ENCODE data around the gene SAMD13. TPM values are rescaled to one million over a fixed set of nuclear protein-coding genes. Genes with fewer than 3 reads are reported as not detected.

SAMD13 gene
- total RNA-seq, 1 donor from 2014 or later = 1.5 TPM

GRCh38 chr1:84311296-84311695 lies 9.8 kb downstream of the SAMD13 start:
- no peak for ATAC-seq
- intact Hi-C loops (cut with DNase I) = no loop called here

GRCh38 chr1:84319662-84320061 lies 18.2 kb downstream of the SAMD13 start:
- DNase-seq (ENCODE audit: missing footprints) (no peak), ATAC-seq (no peak)
- intact Hi-C loops (cut with DNase I) = no loop called here

More at GRCh38 chr1:84311296-84311695, 9.8 kb downstream of the SAMD13 start:
- DNase-seq (ENCODE audit: missing footprints) = no peak

- ATAC-seq = no peak
- DNase-seq (ENCODE audit: missing footprints) = no peak
- intact Hi-C loops (cut with DNase I) = no loop called here
Measured at GRCh38 chr1:84327830-84328229, 26.3 kb downstream of the SAMD13 start.

GRCh38 chr1:84330125-84330984 lies 28.8 kb downstream of the SAMD13 start:
- intact Hi-C loops (cut with DNase I) = no loop called here
- ATAC-seq (no peak), DNase-seq (ENCODE audit: missing footprints) (no peak)

GRCh38 chr1:84339503-84339902 lies 38.0 kb downstream of the SAMD13 start:
- ATAC-seq = no peak
- no peak for DNase-seq (ENCODE audit: missing footprints)
- intact Hi-C loops (cut with DNase I) = no loop called here

- no peak for ATAC-seq
- intact Hi-C loops (cut with DNase I) = no loop called here
Measured at GRCh38 chr1:84344286-84344685, 42.8 kb downstream of the SAMD13 start.

GRCh38 chr1:84345220-84345619 lies 43.7 kb downstream of the SAMD13 start:
- ATAC-seq = no peak
- no peak for DNase-seq (ENCODE audit: missing footprints)
- intact Hi-C loops (cut with DNase I) = no loop called here

More at GRCh38 chr1:84344286-84344685, 42.8 kb downstream of the SAMD13 start:
- no peak for DNase-seq (ENCODE audit: missing footprints)

- DNase-seq (ENCODE audit: missing footprints) (no peak), ATAC-seq (no peak)
- intact Hi-C loops (cut with DNase I) = no loop called here
Measured at GRCh38 chr1:84347271-84347931, 45.9 kb downstream of the SAMD13 start.

GRCh38 chr1:84347932-84348555 lies 46.5 kb downstream of the SAMD13 start:
- DNase-seq (ENCODE audit: missing footprints) = no peak
- no peak for ATAC-seq
- intact Hi-C loops (cut with DNase I) = no loop called here

- no peak for DNase-seq (ENCODE audit: missing footprints)
- no peak for ATAC-seq
- intact Hi-C loops (cut with DNase I) = no loop called here
Measured at GRCh38 chr1:84348759-84349158, 47.3 kb downstream of the SAMD13 start.

GRCh38 chr1:84350104-84350503 lies 48.6 kb downstream of the SAMD13 start:
- intact Hi-C loops (cut with DNase I) = no loop called here
- no peak for DNase-seq (ENCODE audit: missing footprints)
- ATAC-seq = no peak

GRCh38 chr1:84350550-84350949 lies 49.0 kb downstream of the SAMD13 start:
- DNase-seq (ENCODE audit: missing footprints) (no peak), ATAC-seq (no peak)
- intact Hi-C loops (cut with DNase I) = no loop called here

- intact Hi-C loops (cut with DNase I) = no loop called here
- ATAC-seq (no peak), DNase-seq (ENCODE audit: missing footprints) (no peak)
Measured at GRCh38 chr1:84352298-84353106, 51.0 kb downstream of the SAMD13 start.

- DNase-seq (ENCODE audit: missing footprints) = no peak
- no peak for ATAC-seq
- intact Hi-C loops (cut with DNase I) = no loop called here
Measured at GRCh38 chr1:84353695-84354094, 52.2 kb downstream of the SAMD13 start.

GRCh38 chr1:84355556-84355955 lies 54.0 kb downstream of the SAMD13 start:
- ATAC-seq (no peak), DNase-seq (ENCODE audit: missing footprints) (no peak)
- intact Hi-C loops (cut with DNase I) = no loop called here

GRCh38 chr1:84356881-84357280 lies 55.4 kb downstream of the SAMD13 start:
- no peak for DNase-seq (ENCODE audit: missing footprints)
- no peak for ATAC-seq
- intact Hi-C loops (cut with DNase I) = no loop called here

GRCh38 chr1:84358695-84359094 lies 57.2 kb downstream of the SAMD13 start:
- no peak for DNase-seq (ENCODE audit: missing footprints)
- intact Hi-C loops (cut with DNase I) = no loop called here
- ATAC-seq = no peak

GRCh38 chr1:84360316-84360715 lies 58.8 kb downstream of the SAMD13 start:
- DNase-seq (ENCODE audit: missing footprints) (no peak), ATAC-seq (no peak)
- intact Hi-C loops (cut with DNase I) = no loop called here

- ATAC-seq = no peak
- intact Hi-C loops (cut with DNase I) = no loop called here
- DNase-seq (ENCODE audit: missing footprints) = no peak
Measured at GRCh38 chr1:84361796-84362195, 60.3 kb downstream of the SAMD13 start.
